HG03095 (cell line): ENCODE results near the gene GALNT8.
"Not testable (repeated sequence)": the region's sequence is repeated elsewhere in the genome, so short reads cannot be mapped to it uniquely, and the experiment has no call there.

ENCODE experiments used
- ATAC-seq: cut with Tn5 transposase; IDR thresholded peaks from one replicate; pipeline ENCODE4 v1.9.1; 2021; ENCODE audit warnings: moderate library complexity; ENCODE audit not compliant: unreplicated experiment

GALNT8 gene

DNA sequence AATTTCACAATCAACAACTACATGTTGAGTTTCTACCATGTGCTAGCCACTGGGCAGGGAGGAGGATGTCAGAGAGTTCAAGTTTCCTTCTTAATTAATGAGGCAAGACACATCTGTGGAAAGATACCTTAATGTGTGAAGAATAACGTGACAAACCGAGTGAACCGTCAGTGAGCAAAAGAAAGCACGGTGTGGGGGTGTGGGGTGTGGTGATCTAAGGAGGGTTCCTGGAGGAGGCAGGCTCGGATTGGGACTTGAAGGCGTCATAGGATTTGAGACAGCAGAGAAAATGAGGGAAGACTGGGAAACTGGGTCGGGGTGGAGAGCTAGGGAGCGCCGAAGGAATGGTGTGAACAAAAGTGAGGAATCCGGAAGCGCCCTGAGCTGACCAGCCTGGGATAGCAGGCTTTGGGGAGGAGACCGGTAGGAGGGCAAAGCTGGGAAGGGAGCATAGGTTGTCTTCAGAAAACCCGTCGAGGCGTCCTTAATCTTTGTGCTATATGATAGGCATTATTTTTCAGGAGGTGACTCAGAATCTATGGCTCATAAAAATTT lies 22.3 kb downstream of the GALNT8 start:
- no peak for ATAC-seq

DNA sequence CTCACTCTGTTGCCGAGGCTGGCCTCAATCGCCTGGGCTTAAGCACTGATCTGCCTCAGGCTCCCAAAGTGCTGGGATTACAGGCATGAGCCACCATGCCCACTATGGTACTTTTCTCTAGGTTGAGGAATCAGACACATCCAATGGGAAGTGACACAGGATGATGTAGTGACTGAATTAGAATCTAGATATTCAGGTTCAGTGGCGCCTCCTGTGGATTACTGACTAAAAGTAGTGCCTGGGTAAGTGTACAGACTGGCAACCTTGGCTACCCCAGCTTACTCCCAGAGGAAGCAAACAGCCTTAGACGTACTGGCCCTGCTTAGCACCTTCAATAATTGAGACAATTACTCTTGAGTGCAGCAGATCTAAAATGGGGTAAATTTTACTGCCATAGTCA lies 22.8 kb downstream of the GALNT8 start:
- ATAC-seq = no peak

DNA sequence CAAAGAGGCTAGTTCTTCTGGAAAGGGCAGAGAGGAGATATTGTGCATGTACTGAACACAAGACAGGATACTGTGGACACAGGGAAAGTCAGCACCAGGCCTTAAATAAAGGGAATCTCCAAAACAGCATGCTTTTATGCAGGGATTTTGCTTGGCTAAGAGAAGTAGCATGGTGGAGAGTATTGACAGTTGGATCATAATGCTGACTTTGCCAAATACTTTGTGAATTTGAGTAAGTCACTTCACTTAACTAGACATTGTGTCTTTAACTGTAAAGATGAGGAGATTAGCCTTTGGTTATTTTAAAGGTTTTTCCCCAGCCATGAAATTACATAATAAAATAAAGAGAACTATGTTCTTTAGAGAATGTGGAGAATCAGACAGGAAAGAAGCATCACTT lies 24.5 kb downstream of the GALNT8 start:
- no peak for ATAC-seq

DNA sequence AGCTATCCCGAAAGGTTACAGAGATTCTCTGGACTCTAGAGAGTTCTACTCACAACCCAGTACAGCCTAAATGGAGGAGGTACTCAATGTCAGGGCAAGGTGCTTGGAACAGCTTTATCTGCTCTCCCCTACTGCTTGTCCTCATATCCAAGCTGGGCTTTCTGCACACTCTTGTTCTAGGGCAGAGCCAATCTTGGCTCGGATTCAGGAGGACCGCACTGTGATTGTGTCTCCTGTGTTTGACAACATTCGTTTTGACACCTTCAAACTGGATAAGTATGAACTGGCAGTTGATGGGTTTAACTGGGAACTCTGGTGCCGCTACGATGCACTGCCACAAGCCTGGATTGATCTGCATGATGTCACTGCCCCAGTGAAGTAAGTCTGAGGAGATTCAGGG lies 25.0 kb downstream of the GALNT8 start:
- no peak for ATAC-seq

DNA sequence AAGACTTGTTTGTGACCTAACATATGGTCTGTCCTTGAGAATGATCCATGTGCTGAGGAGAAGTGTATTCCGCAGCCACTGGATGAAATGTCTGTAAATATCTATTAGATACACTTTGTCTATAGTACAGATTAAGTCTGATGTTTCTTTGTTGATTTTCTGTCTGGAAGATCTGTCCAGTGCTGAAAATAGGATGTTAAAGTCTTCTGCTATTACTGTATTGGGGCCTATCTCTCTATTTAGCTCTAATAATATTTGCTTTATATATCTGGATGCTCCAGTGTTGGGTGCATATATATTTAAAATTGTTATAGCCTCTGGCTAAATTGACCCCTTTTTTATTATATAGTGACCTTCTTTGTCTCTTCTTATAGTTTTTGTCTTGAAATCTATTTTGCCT lies 31.5 kb downstream of the GALNT8 start:
- ATAC-seq = not testable (repeated sequence)

DNA sequence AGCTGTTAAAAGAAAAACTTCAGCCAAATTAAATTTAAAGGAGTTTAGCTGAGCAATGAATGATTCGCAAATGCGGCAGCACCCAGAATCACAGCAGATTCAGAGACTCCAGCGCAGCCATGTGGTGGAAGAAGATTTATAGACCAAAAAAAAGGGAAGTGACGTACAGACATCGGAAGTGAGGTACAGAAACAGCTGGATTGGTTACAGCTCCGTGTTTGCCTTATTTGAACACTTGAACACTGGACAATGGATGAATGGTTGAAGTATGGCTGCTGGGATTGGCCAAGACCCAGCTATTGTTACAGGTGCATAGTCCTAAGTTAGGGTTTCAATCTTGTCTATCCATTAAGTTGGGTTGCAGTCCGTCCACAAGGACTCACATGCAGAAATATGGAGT lies 42.6 kb downstream of the GALNT8 start:
- ATAC-seq = no peak

DNA sequence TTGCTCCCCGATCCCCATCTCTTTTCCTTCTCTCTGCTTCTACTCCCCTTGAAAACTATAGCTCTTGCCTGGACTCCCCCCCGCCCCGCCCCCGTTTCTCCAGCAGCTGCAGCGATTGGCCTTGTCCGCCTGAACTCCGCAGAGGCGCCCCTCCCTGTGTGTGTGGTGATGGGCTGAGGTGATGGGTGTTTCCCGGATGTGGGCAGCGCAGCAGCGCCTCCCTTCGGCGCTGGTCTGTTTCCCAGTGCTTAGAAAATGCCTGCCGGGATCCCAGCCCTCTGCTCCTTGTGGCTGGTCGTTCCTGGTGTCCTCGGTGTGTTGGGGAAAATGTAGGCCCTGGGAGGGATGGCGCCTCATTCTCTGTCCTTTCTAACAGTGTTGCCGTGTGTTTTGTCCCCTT lies 43.3 kb downstream of the GALNT8 start:
- no peak for ATAC-seq

DNA sequence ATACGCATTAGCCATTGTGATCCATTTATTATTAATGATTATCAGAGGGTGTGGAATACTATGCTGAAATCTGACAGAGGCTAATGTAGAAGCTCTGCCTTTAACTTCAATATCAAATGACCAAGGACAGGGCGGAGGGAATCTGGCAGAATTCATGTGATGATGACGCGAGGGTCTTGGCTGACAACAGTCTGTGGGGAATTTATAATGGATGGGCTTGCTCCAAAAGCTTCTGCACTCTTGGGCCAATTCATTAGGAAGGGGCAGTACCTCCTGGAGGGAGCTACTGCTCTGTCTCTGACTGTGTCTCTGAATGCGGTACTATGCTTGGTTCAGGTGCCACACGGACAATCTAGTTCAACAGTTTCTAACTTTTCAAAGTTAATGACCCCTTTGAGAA lies 46.2 kb downstream of the GALNT8 start:
- ATAC-seq = no peak

DNA sequence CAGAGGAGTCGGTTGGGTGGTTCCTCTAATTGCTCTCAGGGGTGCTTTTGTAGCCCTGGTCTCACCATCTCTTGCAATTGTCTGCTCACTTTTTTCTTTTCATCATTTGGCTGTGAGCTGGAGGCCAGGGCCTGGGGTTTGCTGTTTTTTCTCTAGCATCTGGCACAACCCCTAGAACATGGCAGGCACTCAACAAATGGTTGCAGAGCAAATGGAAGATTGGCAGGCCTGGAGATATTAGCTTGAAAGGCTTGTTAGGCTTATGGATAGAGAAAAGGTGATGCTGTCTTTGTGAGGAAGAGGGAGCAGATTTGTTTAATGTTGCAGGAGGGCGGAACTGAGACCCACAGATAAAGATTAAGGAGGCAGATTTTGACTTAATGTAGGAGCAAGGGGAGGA lies 47.0 kb downstream of the GALNT8 start:
- no peak for ATAC-seq

DNA sequence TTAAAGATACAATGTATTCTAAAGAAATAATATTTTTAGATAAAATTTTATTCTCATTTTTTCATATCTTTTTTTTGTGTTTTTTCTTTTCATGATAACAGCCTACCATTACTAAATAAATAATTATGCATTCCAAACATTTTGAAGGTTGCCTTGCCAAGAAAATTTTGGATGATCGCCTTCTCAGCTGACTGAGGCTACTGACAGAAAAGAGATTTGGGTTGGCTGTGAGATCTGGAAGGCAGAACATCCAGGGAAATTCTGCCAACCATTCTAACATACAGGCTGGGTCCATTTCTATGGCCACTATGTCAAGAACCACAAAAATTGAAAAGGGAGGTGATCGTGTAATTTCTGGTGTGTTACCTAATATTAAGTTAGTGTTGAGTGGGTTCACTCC lies 48.1 kb downstream of the GALNT8 start:
- ATAC-seq = no peak

DNA sequence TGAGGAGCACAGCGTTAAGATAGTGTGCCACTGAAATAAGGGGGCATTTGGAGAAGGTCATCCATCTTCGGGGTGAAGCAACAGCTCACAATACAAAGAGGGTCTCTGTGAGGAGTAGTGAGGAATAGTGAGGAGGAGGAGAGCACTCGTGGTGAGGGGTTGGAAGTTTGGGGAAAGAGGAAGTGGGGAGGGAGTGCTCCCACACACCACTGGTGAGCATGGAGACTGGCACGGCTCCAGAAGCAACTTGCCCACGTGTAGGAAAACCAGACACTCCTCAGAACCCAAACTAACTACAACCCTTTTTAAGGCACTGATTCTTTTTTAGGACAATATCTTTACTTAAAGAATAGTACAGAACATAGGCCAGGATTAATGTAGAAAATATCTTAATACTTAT lies 48.9 kb downstream of the GALNT8 start:
- no peak for ATAC-seq

DNA sequence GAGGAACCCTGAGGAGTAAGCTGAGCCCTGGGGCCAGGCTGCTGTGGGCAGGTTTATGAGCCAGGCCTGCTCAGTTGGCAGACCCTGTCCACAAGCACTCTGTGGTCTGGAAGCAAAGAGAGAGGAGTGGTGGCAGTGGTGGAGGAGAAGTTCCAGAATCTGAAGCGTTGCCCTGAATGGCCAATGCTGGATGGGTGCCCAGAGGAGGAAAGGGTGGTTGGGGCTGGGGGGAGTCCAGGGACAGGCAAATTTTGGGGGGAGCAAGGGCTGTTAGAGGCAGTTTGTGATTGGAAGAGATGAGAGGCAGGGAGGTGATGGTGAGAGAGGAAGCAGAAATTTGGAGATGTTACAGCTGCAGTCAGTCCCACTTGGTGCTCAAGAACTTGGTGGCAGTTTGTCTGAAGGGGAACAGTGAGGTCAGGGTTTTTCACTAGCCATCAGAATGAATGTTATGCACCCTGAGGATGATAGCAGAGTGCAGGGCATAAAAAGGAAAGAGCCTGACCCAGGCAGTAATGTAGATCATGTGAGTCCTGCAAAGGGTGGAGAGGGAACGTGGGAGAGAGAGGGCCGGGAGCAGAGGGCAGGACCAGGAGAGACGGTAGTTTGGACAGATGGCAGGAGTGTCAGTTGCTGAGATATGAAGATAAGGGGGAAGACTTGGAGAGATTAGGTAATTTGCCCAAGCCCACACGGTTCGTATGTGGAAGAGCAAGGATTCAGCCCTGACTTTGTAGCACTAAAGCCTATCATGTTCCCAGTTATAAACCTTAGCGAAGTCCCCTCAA lies 51.2 kb downstream of the GALNT8 start:
- ATAC-seq = no peak

DNA sequence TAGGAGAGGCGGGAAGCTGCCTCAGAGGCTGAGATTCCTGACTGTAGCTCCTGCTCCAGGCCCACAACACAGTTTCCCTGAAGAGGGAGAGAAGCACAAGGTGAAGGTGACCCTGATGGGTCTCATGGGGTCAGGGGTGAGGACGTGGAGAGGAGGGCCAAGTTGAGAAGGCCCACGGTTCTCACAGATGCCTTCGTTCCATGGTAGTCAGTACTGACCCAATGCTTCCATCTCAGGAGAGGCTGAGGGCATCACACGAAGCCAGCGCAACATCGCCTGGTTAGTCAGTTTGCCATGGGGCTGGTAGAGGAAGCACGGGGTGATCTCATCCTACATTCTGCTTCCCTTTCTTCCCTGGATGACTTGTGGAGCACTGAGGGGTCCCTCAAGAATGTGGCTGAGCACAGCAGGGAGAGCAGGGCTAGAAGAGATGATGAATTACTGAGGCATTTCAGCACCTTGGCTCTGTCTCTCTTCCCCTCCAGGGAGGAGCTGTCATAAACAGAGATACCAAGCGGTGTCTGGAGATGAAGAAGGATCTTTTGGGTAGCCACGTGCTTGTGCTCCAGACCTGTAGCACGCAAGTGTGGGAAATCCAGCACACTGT lies 51.9 kb downstream of the GALNT8 start:
- ATAC-seq = no peak

DNA sequence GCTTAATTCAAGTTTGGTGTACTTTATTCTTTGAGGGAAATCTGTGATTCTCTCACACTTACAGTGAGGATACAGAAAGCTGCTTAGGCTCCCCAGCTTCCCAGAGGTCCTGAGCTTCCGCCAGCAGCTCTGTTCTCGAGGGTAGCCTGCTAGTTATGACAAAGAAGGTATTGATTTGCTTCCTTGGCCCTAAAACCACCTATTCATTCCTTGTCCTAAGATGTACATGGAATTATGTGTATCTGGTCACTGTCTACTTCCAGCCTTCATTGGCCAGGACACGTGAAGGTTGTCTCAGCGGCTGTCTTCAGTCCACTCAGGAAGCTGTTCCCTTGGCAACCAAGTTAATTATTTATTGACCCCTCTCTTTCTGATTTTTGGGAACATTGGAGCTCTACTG lies 55.7 kb downstream of the GALNT8 start:
- no peak for ATAC-seq

DNA sequence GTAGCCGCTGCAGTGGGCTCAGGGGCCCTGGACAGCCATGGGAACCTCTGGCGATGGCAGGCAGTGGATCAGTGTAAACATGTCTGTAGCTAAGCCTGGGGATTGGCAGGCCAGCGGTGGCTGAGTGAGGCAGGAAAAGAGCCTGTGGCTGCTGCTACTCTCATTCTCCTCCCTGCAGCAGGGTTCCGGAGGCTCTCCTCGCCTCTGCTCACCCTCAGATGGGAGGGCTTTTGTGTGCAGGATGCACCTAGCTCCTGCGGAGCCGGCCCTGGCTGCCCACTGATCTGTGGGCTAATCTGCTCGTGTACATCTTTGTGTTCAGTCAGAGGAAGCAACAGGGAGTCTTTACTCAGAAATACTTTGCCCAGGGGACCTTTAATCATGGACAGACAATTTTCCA lies 59.5 kb downstream of the GALNT8 start:
- no peak for ATAC-seq

DNA sequence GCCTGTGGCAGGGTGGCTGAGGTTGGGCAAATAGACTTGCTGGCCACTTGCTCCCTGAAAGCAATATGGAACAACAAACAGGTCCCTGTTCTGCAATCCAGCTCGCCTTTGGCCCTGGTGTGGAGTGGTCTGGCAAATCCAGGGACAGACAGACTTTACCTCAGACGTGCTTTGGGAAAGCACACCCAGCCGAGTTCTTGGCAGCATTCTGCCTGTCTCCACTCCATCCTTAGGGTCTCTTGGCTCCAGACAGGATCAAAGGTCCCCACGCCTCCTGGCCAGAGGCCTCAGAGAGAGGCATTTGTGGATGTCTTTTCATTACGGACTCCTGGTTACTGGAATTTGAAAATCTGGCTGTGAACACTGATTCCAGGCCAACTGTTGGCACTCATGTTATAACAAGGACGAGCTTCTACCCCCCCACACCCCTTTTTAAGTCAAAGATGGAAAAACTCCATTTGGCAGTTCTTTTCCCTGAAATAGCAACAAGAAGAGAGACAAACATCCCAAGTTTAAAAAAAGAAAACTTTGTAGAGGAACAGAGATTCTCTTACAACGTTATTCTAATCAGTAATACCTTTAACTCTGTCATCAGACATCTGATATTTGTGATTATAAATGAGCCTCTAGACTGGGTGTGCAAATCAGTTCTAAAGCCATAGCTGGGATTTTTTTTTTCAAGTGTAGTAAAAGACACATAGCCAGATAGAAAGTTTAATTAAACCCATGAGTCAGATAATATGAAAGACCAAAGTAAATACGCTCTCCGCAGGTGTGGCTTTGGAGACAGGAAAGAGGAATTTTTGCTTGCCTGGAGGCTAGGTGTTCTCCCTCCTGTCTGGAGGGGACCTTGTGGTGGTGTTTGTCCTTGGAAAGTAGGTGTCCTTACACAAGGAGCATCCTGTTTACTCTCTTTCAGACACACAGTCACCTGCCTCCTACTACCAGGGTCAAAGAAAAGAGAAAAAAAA lies 60.7 kb downstream of the GALNT8 start:
- no peak for ATAC-seq

DNA sequence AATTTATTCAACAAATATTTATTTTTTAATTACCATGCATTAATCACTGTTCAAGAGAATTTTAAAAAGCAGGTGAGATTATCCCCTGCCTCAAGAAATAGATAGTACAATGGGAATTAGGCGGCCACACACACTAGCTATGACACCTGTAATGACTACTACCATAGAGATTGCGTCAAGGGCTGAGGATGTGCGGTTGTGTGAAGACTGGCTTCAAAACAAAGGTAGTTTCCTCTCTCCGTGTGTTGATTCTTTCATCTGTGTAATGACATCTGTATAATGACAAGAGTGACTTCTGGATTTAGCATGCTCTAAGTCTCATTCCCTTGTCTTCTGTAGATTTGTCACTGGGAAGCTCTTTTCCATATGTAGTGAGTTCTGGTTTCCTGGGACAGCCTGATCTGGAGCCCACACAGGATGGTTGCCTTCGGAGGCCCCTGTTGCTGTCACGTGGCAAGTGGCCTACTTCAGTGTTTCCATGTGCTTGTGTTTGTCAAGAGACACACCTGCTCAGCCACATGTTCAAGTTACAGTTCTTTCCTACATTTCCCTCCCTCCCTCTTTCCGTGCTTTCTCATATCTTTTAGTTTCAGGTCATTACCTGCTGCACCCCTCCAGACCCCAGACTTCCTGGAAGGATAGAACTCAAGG lies 64.3 kb downstream of the GALNT8 start:
- ATAC-seq = no peak

DNA sequence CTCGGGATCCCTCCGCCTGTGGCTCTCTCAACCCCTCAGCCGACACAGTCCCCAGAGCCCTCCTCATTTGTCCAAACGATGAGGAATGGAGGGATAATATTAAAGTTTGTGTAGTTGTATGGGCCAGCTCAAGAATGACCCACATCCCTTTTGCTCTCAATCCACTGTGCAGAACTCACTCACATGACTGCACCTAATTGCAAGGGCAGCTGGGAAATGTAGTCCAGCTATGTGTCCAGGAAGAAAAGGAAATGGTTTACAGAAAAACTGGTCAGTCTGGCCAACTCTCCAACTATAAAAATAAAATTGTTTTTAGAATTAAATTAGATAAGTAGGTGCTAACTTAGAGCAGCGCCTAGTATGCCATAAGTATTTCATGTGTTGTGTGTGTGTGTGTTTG lies 66.6 kb downstream of the GALNT8 start:
- ATAC-seq = no peak

DNA sequence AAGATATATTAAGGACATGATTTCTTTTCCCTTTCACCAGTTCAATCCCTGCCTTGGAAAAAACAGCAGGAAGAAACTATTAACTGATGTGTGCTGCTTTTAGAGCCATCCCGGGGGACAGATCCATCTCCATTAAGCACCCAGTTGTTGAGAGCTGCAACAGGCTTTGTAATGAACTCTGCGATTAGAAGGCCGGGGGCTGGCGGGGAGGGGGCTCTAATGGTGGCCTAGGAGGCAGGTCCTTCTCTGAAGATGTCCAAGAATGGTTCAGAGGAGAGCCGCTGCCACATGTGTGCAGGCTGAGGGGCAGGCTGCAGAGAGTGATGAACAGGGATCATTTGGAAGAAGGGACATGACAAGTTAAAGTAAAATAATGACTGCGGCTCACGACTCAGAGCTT lies 67.8 kb downstream of the GALNT8 start:
- ATAC-seq = no peak

DNA sequence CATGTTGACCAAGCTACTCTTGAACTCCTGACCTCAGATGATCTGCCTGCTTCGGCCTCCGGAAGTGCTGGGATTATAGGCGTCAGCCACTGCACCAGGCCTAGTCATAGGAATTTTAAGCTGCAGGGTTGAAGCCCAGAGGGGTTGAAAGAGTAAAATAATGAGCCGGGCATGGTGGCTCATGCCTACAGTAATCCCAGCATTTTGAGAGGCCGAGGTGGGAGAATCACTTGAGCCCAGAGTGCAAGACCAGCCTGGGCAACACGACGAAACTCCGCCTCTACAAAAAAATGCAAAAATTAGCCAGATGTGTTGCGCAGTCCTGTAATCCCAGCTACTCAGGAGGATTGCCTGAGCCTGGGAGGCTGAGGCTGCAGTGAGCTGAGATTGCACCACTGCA lies 69.6 kb downstream of the GALNT8 start:
- no peak for ATAC-seq

DNA sequence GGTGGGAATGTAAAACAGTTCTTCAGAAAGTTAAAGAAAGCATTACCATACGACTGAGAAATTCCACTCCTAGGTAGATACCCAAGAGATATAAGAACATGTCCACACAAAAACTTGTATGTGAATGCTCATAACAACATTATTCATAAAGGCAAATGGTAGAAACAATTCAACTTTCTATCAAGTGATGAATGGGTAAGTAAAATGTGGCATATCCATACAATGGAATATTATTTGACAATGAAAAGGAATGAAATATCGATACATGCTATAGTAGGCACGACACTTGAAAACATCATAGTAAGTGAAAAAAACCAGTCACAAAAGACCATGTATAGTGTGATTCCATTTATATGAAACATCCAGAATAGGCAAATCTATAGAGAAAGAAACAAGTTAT lies 71.3 kb downstream of the GALNT8 start:
- ATAC-seq = no peak
